ENCODE measurements around the gene MACROD1.

- TF ChIP-seq CTCF (IDR thresholded peaks at IDR 0.05), result no peak
- TF ChIP-seq POLR2A (IDR thresholded peaks at IDR 0.05), result no peak
Measured at GRCh38 chr11:64018310-64018709, 147.6 kb downstream of the MACROD1 start.

All from Peyer's patch (tissue), 4 donors.